IPS DF 6.9 (cell line): ENCODE measurements around the gene SPEG.

Experiments
- DNase-seq: peaks from one replicate; pipeline ENCODE4 v3.0.0-alpha.2; 2013; ENCODE audit warnings: low read depth, low spot score
- H3K27ac ChIP-seq: one replicate; pipeline ENCODE4 v1.5.1; 2013; ENCODE audit warnings: low read length, control low read depth
- H3K27me3 ChIP-seq: 2 replicates; pipeline ENCODE4 v1.6.1; 2013; ENCODE audit warnings: mild to moderate bottlenecking, low read length; ENCODE audit not compliant: control insufficient read depth, insufficient read depth
- H3K36me3 ChIP-seq: 2 replicates; pipeline ENCODE4 v1.6.1; 2013; ENCODE audit warnings: low read length; ENCODE audit not compliant: control insufficient read depth, insufficient read depth
- H3K4me1 ChIP-seq: 2 replicates; pipeline ENCODE4 v1.6.1; 2013; ENCODE audit warnings: low read length; ENCODE audit not compliant: control insufficient read depth, insufficient read depth
- H3K4me3 ChIP-seq: 2 replicates; pipeline ENCODE4 v1.5.1; 2013; ENCODE audit warnings: mild to moderate bottlenecking, low read length
- H3K9me3 ChIP-seq: 2 replicates; pipeline ENCODE4 v1.6.1; 2013; ENCODE audit warnings: low read length, inconsistent platforms; ENCODE audit not compliant: control insufficient read depth, insufficient read depth
- WGBS: extraction: QIAGEN DNeasy Blood & Tissue Kit; methylation state at CpG from one replicate; pipeline ENCODE4 v1.1.7; 2013; ENCODE audit warnings: mixed read lengths, missing lambda C conversion rate; ENCODE audit not compliant: insufficient read length, insufficient coverage; 5-methylcytosine and 5-hydroxymethylcytosine counted together

SPEG gene

DNA sequence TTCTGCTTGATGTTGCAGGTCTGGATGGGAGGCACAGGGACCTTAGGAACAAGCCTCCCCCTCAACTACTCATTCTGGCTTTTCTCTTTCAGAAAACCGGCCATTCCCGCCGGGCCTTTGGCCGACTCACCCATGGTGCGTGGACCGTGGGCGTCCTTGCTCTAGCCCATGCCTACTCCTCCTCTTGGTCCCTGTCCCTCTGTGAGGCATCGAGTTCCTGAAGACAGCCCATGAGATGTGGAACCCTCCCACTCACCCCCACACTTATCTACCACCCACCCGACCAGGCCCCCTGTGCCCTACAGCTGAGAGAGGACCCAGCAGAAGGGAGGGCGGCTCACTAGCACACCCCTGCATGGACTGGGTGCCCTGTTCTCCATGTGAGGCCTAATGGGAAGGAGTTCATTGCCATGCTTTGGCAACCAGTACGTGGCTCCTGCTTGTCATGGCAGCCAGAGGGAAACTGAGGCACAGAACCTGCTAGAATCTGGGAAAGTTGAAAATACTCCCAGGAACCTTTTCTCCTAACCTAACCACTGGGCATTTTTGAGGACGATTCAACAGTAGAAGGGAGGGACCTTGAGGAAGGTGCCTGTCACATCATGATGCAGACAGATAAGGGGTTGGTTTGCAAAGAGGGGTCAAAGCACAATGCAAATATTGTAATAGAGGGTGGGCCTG lies 8.5 kb downstream of the SPEG start:
- no peak overlapping the region for H3K4me3 ChIP-seq
- WGBS: no CpG with 5 or more reads among the region's 12 CpGs
- H3K27me3 ChIP-seq: peaks cover 7% of the 10 kb centered on the region; the same call in 1 of the 2 replicates
- H3K27ac ChIP-seq: no peak overlapping the region
- H3K4me1 ChIP-seq: peaks cover 13% of the 10 kb centered on the region
- no peaks in the 10 kb centered on the region for H3K9me3 ChIP-seq
- no peak for DNase-seq
- H3K36me3 ChIP-seq: no peaks in the 10 kb centered on the region

DNA sequence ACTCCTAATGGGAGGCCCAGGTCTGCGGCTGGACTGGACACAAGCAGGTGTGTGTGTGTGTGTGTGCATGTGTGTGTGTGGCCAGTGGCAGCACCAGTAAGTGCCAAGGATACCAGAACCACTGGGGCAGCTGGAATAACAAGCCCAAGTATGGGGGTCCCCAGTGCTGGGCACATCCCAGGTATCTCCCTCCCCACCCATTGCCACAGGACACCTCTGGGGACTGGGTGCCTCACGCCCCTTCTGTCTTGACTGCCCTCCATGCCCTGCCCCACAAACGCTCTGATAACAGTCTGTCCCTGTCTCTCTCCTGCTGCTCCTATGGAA lies 9.0 kb downstream of the SPEG start:
- Histone ChIP-seq H3K27ac (no peak overlapping the region), H3K9me3 (no peaks in the 10 kb centered on the region), H3K27me3 (peaks cover 7% of the 10 kb centered on the region; the same call in 1 of the 2 replicates), H3K4me3 (no peak overlapping the region), H3K4me1 (peaks cover 18% of the 10 kb centered on the region), H3K36me3 (no peaks in the 10 kb centered on the region)
- no CpG with 5 or more reads among the region's 3 CpGs for WGBS
- DNase-seq: no peak

DNA sequence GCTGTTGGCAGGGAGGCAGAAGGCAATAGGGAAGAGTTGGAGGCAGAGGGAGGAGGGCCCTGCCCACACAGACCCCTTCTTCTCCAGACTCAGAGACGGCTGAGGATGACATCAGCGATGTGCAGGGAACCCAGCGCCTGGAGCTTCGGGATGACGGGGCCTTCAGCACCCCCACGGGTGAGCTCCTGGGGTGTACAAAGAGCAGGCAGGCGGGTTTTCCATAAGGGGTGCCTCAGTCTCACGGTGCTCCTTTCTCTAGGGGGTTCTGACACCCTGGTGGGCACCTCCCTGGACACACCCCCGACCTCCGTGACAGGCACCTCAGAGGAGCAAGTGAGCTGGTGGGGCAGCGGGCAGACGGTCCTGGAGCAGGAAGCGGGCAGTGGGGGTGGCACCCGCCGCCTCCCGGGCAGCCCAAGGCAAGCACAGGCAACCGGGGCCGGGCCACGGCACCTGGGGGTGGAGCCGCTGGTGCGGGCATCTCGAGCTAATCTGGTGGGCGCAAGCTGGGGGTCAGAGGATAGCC lies 10.0 kb downstream of the SPEG start:
- Histone ChIP-seq H3K36me3 (no peaks in the 10 kb centered on the region), H3K4me3 (no peak overlapping the region), H3K9me3 (no peaks in the 10 kb centered on the region), H3K27me3 (peaks cover 7% of the 10 kb centered on the region; the same call in 1 of the 2 replicates), H3K4me1 (peaks cover 18% of the 10 kb centered on the region), H3K27ac (no peak overlapping the region)
- no CpG with 5 or more reads among the region's 23 CpGs for WGBS
- DNase-seq: no peak

DNA sequence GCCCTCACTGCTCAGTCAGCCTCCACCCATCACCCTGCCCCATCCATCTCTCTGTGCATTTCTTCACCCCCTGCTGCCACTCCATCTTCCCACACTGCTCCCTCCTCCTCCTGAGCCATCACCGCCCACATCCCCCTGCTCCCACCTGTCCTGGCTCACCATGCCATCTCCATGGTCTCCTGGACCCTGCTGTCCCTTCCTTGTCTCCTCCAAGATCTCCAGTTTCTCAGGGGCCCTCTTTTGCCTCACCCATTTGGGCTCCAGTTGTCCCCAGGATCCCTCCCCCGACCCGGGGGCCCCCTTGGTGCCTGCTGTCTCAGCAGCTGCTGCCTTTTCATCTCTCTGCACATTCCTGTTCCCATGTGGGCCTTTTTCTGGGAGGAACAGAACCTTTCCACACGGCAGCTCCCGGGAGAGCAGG lies 10.6 kb downstream of the SPEG start:
- Histone ChIP-seq H3K4me1 (peaks cover 18% of the 10 kb centered on the region), H3K4me3 (no peak overlapping the region), H3K9me3 (no peaks in the 10 kb centered on the region), H3K27me3 (peaks cover 7% of the 10 kb centered on the region; the same call in 1 of the 2 replicates), H3K36me3 (no peaks in the 10 kb centered on the region), H3K27ac (no peak overlapping the region)
- no peak for DNase-seq
- no CpG with 5 or more reads among the region's 5 CpGs for WGBS

DNA sequence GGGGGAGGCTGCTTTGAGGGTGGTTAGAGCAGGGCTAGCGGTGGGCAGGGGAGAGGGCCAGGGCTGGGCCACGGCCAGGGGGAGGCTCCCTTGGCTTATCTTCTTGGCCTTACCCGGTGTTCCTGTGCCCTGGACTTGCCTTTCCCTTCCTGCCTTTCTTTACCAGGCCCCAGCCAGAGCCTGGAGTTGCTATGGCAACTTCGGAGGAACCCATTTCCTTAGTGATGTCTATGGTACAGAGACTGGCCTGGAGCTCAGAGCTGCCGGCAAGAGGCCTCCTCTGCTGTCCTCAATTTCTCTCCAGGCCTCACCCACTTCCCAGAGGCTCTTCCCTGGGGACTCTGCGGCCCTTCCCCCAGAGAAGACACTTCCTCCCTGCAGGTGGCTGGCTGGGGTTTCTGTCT lies 11.5 kb downstream of the SPEG start:
- Histone ChIP-seq H3K4me3 (no peak overlapping the region), H3K4me1 (peaks cover 18% of the 10 kb centered on the region), H3K36me3 (no peaks in the 10 kb centered on the region), H3K27me3 (peaks cover 5% of the 10 kb centered on the region; the same call in 1 of the 2 replicates), H3K27ac (no peak overlapping the region), H3K9me3 (no peaks in the 10 kb centered on the region)
- DNase-seq: no peak
- no CpG with 5 or more reads among the region's 6 CpGs for WGBS

DNA sequence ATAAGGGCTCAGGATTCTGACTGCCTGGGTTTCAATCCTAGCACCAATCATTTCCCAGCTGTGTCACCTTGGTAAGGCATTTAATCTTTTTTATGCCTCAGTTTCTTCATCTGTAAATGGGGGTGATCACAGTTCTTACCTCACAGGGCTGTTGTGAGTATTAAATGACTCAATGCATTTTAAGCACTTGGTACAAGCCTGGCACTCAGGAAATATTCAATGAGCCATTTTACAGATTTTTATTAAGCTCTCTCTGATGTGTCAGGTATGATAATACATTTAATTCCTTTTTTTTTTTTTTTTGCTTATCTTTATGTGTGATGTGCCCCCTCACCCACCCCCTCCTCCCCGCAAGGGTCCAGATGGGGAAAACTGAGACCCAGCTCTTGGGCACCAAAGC lies 12.0 kb downstream of the SPEG start:
- 0 out of 2 replicates have a peak, but pooled peaks cover 1% of the 10 kb centered on the region for H3K27me3 ChIP-seq
- H3K4me1 ChIP-seq: peaks cover 14% of the 10 kb centered on the region
- no peaks in the 10 kb centered on the region for H3K36me3 ChIP-seq
- WGBS: no CpG with 5 or more reads among the region's 1 CpG
- no peaks in the 10 kb centered on the region for H3K9me3 ChIP-seq
- DNase-seq: no peak
- no peak overlapping the region for H3K27ac ChIP-seq
- H3K4me3 ChIP-seq: no peak overlapping the region

DNA sequence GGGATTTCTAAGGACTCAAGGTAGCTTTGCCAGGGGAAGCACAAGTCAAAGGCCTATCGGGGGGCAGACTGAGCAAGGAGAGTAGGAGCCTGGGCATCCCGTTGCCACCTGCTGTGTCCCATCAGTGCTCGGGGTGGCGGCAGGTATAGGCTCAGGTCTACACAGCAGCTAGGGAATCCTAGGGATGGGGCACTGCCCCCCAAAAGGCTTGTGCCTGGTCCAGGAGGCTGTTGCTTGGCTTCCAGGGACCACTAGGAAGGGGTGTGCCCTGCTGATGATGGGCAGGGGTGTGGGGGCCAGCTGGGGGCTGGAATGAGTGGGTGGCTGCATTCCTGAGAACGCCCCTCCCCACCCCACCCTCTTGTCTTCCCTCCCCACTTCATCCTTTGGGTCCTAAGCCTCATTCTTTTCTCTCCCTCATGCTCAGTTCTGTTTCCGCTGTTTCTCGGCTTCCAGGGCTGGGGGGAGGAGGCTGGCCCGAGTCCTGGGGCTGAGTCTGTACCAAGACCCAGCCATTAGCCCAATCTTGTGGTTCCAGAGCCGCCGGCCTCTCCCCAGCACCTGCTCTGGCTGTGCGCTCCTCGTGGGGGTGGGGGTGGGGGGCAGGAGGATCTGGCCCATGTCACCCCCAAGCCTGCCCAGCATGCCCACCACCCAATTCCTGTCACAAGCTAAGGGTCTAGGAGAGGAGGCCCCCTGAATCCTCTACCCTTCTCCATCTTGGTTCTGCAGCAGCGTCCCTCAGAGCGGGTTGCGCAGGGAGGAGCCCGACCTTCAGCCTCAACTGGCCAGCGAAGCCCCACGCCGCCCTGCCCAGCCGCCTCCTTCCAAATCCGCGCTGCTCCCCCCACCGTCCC lies 12.8 kb downstream of the SPEG start:
- Histone ChIP-seq H3K27me3 (0 out of 2 replicates have a peak, but pooled peaks cover 1% of the 10 kb centered on the region), H3K4me1 (peaks cover 14% of the 10 kb centered on the region), H3K4me3 (no peak overlapping the region), H3K27ac (no peak overlapping the region), H3K9me3 (no peaks in the 10 kb centered on the region), H3K36me3 (no peaks in the 10 kb centered on the region)
- no CpG with 5 or more reads among the region's 23 CpGs for WGBS
- DNase-seq: no peak

DNA sequence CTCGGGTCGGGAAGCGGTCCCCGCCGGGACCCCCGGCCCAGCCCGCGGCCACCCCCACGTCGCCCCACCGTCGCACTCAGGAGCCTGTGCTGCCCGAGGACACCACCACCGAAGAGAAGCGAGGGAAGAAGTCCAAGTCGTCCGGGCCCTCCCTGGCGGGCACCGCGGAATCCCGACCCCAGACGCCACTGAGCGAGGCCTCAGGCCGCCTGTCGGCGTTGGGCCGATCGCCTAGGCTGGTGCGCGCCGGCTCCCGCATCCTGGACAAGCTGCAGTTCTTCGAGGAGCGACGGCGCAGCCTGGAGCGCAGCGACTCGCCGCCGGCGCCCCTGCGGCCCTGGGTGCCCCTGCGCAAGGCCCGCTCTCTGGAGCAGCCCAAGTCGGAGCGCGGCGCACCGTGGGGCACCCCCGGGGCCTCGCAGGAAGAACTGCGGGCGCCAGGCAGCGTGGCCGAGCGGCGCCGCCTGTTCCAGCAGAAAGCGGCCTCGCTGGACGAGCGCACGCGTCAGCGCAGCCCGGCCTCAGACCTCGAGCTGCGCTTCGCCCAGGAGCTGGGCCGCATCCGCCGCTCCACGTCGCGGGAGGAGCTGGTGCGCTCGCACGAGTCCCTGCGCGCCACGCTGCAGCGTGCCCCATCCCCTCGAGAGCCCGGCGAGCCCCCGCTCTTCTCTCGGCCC lies 13.6 kb downstream of the SPEG start:
- no peaks in the 10 kb centered on the region; the same call in 1 of the 2 replicates for H3K9me3 ChIP-seq
- no peaks in the 10 kb centered on the region for H3K27me3 ChIP-seq
- H3K27ac ChIP-seq: no peak overlapping the region
- WGBS: no CpG with 5 or more reads among the region's 88 CpGs
- H3K36me3 ChIP-seq: no peaks in the 10 kb centered on the region
- peaks cover 12% of the 10 kb centered on the region; the same call in 1 of the 2 replicates for H3K4me1 ChIP-seq
- H3K4me3 ChIP-seq: peak overlapping the region; percentile 20; the same call in 1 of the 2 replicates
- DNase-seq: no peak

DNA sequence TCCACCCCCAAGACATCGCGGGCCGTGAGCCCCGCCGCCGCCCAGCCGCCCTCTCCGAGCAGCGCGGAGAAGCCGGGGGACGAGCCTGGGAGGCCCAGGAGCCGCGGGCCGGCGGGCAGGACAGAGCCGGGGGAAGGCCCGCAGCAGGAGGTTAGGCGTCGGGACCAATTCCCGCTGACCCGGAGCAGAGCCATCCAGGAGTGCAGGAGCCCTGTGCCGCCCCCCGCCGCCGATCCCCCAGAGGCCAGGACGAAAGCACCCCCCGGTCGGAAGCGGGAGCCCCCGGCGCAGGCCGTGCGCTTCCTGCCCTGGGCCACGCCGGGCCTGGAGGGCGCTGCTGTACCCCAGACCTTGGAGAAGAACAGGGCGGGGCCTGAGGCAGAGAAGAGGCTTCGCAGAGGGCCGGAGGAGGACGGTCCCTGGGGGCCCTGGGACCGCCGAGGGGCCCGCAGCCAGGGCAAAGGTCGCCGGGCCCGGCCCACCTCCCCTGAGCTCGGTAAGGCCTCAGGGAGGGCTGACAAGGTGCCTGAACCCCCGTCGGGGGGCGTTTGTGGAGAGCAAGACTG lies 14.2 kb downstream of the SPEG start:
- DNase-seq: no peak
- no CpG with 5 or more reads among the region's 51 CpGs for WGBS
- Histone ChIP-seq H3K36me3 (no peaks in the 10 kb centered on the region), H3K4me1 (peaks cover 12% of the 10 kb centered on the region), H3K27me3 (no peaks in the 10 kb centered on the region), H3K27ac (no peak overlapping the region), H3K4me3 (peak overlapping the region; percentile 20; the same call in 1 of the 2 replicates), H3K9me3 (no peaks in the 10 kb centered on the region; the same call in 1 of the 2 replicates)

DNA sequence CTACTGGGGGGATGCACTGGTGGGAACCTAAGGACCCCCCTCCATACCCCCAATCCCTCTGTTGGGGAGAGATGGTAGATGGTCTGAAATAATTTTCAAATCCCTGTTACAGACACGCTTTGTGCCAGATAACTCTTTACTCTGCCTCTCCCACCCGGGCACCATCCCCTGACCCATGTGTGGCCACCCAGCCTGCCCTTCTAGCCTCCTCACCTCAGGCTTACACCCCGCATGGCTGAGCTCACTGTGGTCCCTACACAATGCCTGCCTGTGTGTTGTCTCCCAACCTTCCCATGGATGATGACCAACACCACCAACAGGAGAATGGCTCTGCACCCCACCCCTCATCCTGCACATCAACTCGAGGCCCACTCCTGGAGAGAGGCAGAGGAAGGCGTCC lies 15.0 kb downstream of the SPEG start:
- Histone ChIP-seq H3K36me3 (no peaks in the 10 kb centered on the region), H3K27ac (no peak overlapping the region), H3K4me3 (no peak overlapping the region), H3K4me1 (peaks cover 13% of the 10 kb centered on the region), H3K27me3 (no peaks in the 10 kb centered on the region), H3K9me3 (no peaks in the 10 kb centered on the region; the same call in 1 of the 2 replicates)
- no peak for DNase-seq
- no CpG with 5 or more reads among the region's 5 CpGs for WGBS
